HCT116 (cell line): Measurements from ENCODE around the gene LENG9.

Experiments
- CEBPB ChIP-seq: IDR thresholded peaks from 2 replicates; pipeline ENCODE4 v1.6.1; 2012; ENCODE audit warnings: low read depth
- EZH2 ChIP-seq: fragments of 200-600 bp; sonication (generic); IDR thresholded peaks from 2 replicates; pipeline ENCODE4 v1.6.1; 2017; ENCODE audit warnings: antibody characterized with exemption, mixed run types
- EZH2phosphoT487 ChIP-seq: fragments of 200-600 bp; IDR thresholded peaks from 2 replicates; pipeline ENCODE4 v1.6.1; 2018; ENCODE audit warnings: antibody characterized with exemption, borderline replicate concordance
- FOSL1 ChIP-seq: IDR thresholded peaks from 2 replicates; pipeline ENCODE4 v1.6.1; 2012; ENCODE audit warnings: low read depth
- POLR2A ChIP-seq: IDR thresholded peaks from 2 replicates; pipeline ENCODE4 v1.7.0; 2011; ENCODE audit warnings: borderline replicate concordance; ENCODE audit not compliant: insufficient read depth, insufficient read length; ENCODE audit errors: extremely low read depth
- POLR2AphosphoS5 ChIP-seq: IDR thresholded peaks from 2 replicates; pipeline ENCODE4 v1.6.1; 2011; ENCODE audit warnings: mild to moderate bottlenecking, low read depth, low read length, moderate library complexity
- YY1 ChIP-seq: IDR thresholded peaks from 2 replicates; pipeline ENCODE4 v1.6.1; 2011; ENCODE audit warnings: low read length, low read depth, moderate library complexity, mild to moderate bottlenecking; ENCODE audit not compliant: insufficient replicate concordance; ENCODE audit errors: extremely low read depth
- ZNF274 ChIP-seq: fragments of 200-500 bp; sonication (Bioruptor generic); IDR thresholded peaks from 2 replicates; pipeline ENCODE4 v1.6.1; 2014; ENCODE audit warnings: mild to moderate bottlenecking, low read depth, low read length, inconsistent platforms
- TF ChIP-seq, protein P1 (sequence below), 3 experiments: fragments of 200-600 bp in 1 of 3; sonication (generic) in 1 of 3; IDR thresholded peaks in 2 of 3; conservative IDR thresholded peaks in 1 of 3; 2 replicates each; pipeline ENCODE4 v1.5.1; 2012 to 2017; ENCODE audit warnings: low read depth in 2 of 3, low read length in 2 of 3, antibody characterized with exemption in 1 of 3, borderline replicate concordance in 1 of 3, control low read depth in 1 of 3, mild to moderate bottlenecking in 1 of 3, mixed read lengths in 1 of 3, mixed run types in 1 of 3, moderate library complexity in 1 of 3; ENCODE audit not compliant: insufficient read depth in 1 of 3
- TF ChIP-seq, protein P2 (sequence below): IDR thresholded peaks from 2 replicates; pipeline ENCODE4 v1.6.1; 2012

DNA sequence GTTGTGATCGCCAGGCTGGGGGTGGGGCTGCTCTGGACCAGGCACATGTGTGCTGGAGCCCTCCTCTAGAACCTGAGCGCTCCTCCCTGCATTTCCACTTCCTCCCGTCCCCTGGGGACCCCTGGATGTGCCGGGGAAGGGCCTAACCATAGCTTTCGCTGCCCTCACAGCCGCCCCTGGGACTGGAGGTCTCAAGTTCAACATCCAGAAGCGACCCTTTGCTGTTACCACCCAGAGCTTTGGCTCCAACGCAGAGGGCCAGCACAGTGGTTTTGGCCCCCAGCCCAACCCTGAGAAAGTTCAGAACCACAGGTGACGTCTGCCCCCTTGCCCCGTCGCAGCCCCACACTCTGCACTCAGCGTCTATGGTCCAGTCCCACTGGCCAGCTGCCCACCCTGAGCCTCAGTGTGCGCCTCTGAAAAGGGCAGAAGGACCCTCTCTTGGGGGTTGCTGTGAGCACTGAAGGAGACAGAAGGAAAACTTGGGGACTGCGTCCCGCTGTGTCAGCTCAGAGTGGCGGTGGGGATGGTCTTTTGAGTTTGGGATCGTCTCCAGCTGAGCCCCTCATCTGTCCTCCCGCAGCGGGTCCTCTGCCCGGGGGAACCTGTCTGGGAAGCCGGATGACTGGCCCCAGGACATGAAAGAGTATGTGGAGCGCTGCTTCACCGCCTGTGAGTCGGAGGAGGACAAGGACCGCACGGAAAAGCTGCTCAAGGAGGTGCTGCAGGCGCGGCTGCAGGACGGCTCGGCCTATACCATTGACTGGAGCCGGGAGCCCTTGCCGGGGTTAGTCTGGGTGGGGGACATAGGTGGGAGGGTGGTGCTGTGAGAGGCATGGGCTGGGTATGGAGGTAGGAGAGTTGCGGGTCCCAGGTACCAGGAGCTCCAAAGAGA is 8.6 kb downstream of the LENG9 start:
- TF ChIP-seq YY1, result no peak
- TF ChIP-seq, protein P1, sequence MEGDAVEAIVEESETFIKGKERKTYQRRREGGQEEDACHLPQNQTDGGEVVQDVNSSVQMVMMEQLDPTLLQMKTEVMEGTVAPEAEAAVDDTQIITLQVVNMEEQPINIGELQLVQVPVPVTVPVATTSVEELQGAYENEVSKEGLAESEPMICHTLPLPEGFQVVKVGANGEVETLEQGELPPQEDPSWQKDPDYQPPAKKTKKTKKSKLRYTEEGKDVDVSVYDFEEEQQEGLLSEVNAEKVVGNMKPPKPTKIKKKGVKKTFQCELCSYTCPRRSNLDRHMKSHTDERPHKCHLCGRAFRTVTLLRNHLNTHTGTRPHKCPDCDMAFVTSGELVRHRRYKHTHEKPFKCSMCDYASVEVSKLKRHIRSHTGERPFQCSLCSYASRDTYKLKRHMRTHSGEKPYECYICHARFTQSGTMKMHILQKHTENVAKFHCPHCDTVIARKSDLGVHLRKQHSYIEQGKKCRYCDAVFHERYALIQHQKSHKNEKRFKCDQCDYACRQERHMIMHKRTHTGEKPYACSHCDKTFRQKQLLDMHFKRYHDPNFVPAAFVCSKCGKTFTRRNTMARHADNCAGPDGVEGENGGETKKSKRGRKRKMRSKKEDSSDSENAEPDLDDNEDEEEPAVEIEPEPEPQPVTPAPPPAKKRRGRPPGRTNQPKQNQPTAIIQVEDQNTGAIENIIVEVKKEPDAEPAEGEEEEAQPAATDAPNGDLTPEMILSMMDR (IDR thresholded peaks at IDR 0.05 in 2 of 3, conservative IDR thresholded peaks at IDR 0.05 in 1 of 3; ENCODE audit: borderline replicate concordance in 1 of 3, insufficient read depth in 1 of 3, low read depth in 2 of 3, low read length in 2 of 3), result no peak
- TF ChIP-seq CEBPB, result no peak
- TF ChIP-seq EZH2, result no peak
- no peak for TF ChIP-seq EZH2phosphoT487
- TF ChIP-seq POLR2AphosphoS5, result no peak
- TF ChIP-seq, protein P2, sequence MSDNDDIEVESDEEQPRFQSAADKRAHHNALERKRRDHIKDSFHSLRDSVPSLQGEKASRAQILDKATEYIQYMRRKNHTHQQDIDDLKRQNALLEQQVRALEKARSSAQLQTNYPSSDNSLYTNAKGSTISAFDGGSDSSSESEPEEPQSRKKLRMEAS, result no peak
- TF ChIP-seq FOSL1, result no peak
- no peak for TF ChIP-seq ZNF274
- no peak for TF ChIP-seq POLR2A
